NCI-H69 (cell line): ENCODE data around the gene DHRS7B.

ENCODE experiments used
- DNase-seq: peaks from one replicate; lab custom pipeline; 2025; lab: John Stamatoyannopoulos, UW

The DHRS7B gene

DNA sequence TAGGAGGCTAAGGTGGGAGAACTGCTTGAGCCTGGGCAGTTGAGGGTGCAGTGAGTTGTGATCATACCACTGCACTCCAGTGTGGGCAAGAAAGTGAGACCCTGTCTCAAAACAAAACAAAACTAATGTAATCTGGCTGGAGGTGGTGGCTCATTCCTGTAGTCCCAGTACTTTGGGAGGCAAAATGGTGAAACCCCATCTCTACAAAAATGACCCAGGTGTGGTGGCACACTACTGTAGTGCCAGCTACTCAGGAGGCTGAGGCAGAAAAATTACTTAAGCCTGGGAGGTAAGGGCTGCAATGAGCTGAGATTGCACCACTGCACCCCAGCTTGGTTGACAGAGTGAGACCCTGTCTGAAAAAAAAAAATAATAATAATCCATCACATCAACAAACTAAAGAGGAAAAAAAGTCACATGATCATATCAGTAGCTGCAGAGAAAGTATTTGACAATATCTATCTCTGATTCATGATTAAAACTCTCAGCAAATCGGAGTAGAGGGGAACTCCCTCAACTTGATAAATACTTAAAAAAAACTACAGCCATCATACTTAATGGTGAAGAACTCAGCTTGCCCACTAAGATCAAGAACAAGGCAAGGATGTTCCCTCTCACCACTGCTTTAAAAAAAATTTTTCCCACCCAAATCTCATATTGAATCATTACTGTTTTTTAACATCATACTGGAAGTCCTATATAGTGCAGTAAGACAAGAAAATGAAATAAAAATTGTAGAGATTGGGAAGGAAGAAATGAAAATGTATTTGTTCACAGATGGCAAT, 31.0 kb downstream of the DHRS7B start:
- no peak for DNase-seq

- DNase-seq: no peak
Measured at GRCh38 chr17:21160401-21160800, 33.6 kb downstream of the DHRS7B start.

DNA sequence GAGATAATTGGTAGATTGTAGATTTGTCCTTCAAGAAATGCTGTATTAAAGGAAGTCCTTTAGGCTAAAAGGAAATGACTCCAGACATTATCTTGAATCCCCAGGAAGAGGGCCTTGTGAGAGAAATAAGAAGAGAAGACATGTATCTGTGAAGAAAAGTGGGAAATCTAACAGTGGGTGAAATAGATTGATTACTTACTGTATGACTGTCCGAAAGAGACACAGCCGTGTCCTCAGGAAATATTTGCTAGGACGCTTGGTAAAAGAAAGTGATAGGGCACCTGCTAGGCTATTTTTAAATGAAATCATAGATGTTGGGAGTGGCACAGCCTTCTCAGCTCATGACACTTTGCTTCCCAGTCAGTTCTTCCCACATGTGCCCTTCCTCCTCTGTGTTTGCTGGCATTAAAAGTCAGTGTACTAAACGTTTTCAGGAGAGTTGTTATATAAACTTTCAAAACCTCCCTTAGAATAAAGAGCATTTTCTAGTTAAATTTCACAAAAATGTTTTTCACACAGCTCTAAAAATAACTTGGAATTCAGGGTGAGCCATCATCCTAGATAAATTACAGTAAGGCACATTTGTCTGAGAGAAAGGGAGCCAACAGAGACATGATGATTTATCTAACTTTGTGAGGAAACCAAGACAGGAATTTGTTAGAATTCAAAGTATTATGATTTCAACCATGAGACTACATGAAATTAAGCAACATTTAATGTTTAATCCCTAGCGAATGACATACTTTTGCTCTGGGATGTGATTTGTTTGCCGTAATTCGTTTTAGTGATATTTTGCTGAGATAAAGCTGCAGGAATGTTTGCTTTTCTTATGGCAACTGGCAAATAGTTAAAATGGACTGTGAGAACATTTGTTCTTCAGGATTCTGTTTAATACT, 35.0 kb downstream of the DHRS7B start:
- no peak for DNase-seq

GRCh38 chr17:21162394-21162775, 35.6 kb downstream of the DHRS7B start:
- no peak for DNase-seq

GRCh38 chr17:21163101-21163500, 36.3 kb downstream of the DHRS7B start:
- DNase-seq: no peak

DNA sequence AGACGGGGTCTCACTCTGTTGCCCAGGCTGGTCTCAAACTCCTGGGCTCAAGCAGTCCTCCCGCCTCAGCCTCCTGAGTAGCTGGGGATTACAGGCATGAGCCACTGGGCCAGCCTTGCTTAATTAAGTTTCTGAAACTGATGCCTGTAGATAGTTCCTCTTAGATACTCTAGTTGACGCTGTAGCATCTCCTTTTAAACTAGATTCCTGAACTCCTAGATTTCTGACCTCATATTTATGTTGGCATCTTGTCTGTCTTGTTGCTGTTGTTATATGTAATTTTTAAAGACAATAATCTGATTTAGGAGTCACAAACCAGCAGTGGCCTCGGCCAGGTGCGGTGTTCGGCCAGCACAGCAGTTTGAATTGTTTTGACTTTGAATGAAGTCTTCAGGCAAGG, 37.5 kb downstream of the DHRS7B start:
- no peak for DNase-seq

DNA sequence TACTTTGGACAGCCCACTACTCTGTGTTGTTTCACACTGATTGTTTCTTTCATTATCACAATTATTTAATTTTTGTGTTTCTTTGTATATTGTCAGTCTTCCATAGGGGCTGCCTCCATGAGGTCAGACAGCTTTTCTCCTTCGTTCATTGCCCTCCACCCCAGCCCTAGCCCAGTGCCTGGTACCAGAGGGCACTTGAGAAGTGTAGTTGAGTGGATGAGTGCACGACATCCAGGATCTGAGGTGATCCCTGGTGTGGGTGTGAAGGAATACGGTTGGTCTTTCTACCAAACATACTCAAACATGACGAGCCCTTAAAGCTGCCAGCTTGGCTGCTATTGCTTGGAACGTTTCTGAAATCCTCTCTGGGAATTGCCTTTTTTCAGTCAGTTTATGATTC, 37.9 kb downstream of the DHRS7B start:
- no peak for DNase-seq

DNA sequence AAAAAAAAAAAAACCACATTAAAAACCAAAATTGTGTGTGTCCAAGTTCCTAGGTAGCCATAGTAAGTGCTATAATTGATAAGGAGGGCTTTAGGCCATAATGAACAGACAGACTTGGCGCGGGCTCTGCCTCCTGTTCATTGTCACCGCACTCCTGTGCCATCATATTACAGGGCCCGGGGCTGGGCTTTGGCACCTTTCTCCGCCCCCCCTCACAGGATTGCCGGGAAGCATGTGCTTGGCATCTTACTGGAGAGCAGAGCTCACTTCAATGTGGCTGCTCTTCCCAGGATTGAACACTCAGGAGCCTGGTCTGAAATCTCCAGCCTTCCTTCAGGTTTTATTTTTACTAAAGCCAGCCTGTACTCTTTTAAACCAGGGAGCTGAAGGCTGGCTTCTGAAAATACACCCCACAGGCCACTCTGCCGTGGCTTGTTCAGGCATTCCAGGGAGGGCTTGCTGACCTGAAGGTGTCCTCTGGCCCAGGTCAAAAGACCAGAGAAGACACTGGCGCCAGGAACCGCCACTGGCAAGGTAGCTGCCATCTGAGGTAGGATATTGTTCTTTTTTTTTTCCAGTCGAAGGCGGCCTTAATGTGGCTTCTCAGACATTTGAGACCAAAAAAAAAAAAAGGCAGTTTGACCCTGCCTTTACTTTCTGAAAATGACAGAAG, 39.3 kb downstream of the DHRS7B start:
- no peak for DNase-seq

GRCh38 chr17:21166595-21167210, 39.9 kb downstream of the DHRS7B start:
- no peak for DNase-seq

DNA sequence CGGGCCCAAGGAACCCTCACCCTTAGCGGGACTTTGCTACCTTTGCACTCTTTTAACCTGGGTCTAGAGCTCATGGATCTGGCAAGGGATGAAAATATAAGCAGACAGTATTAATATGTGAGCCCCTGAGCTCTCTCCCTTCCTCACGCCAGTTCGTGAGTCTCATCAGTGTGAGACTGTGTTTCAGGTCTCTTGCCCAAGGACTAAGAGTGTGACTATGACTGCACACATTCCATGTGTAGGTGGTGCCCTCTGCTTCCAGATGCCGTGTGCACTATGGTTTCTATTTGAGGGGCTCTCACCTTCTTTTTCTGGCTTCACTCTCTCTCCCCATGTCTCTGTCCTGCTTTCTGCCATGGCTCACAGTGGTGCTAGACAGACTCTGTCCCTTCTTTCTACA, 40.5 kb downstream of the DHRS7B start:
- no peak for DNase-seq

DNA sequence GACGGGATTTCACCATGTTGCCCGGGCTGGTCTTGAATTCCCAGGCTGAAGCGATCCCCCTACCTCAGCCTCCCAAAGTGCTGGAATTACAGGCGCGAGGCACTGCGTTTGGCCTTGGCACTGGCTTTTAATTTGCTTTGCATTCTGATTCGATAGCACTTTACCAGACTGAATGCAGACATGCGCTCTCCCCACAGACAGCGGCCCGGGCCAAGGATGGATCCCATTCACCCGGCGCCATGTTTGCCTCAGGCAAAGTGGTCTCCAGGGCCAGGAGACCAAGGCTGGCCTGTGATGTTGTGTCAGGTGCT, 41.7 kb downstream of the DHRS7B start:
- no peak for DNase-seq

DNA sequence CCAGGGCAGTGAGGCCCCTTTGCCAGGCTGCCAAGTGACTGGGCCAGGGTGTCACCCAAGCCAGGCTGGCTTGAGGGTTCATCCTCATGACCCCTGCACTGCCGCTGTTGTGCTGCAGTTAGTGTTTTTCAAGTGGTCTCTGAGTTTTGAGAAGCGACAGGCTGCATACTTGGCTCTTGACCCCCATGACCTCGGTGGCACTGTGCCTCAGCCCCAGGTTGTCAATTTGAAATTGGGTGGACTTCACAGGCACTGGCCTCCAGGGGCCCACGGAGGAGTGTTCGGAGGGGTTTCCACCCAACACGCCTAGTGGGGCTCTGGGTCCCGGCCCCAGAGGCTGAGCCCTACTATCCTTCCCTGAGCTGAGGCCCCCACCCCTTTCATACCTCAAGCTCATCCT, 42.7 kb downstream of the DHRS7B start:
- DNase-seq: no peak

DNA sequence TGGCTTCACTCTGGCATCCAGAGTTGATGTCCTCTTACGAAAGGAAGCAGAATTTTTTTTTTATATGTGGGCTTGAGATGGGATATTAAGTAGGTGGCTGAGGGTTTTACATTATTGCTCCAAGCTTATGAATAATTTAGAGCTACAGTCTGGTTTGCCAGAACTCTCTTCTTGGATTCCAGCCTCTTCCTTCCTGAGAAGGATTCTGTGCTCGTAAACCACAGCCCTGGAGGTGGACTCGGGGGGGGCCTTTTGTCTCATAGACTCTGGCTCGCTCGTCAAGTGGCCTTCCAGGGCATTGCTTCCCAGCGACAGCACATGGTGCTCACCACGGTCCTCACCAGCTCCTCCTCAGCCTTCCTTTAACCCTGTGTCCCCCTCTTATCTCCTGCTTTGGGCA, 44.0 kb downstream of the DHRS7B start:
- DNase-seq: no peak

- no peak for DNase-seq
Measured at GRCh38 chr17:21171309-21171922, 44.7 kb downstream of the DHRS7B start.

DNA sequence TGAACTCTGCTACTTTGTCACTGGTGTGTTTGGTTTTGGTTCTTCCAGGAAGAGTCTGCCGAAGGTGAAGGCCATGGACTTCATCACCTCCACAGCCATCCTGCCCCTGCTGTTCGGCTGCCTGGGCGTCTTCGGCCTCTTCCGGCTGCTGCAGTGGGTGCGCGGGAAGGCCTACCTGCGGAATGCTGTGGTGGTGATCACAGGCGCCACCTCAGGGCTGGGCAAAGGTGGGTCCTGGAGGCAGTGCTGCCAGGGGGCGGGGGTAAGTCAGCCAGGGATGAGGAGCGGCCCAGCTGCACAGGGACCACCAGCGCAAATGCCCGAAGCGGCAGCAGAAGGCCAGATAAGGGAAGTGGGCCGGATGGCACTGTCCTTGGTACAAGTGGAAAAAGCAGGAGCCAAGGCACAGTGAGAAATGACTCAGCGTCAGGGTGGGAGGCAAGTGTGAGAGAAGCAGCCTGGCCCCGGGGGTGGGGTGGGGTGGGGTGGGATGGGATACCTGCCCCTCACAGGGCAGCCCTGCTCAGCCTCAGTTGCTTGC, 45.3 kb downstream of the DHRS7B start:
- DNase-seq: no peak

DNA sequence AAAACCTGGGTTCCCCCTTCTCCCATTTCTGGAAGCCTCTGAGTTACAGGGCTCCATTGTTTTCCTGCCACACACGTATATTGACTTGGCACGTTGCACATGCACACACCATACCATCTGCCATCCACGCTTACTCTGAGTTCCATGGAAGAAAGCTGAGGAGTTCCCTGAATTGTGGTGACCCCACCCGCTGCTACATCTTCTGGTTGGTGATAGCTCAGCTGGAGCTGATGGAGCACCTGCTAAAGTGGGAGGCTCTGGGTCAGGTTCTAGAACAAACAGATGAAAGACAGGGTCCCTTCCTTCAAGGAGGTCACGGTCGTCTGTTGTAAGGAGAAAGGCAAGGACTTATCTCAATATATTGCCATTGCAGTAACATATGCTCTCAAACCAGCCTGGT, 46.1 kb downstream of the DHRS7B start:
- no peak for DNase-seq

DNA sequence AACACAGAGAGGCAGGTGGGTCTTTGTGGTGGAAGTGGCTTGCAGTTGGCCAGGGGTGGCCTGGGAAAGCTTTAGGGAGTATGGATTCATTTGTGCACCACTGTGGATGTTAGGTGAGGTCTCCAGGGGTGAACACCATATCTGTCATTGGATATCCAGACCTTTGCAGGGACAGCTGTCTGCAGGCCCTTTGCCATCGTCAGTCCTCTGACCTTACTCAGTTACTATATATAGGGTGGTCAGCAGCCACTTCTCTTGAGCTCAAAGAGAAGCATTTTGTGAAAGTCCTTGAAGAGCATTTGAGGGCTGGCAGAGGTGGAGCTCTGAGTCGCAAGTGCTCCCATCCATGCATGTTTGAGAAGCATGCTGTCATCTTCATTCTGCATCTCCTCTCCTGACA, 46.8 kb downstream of the DHRS7B start:
- no peak for DNase-seq

DNA sequence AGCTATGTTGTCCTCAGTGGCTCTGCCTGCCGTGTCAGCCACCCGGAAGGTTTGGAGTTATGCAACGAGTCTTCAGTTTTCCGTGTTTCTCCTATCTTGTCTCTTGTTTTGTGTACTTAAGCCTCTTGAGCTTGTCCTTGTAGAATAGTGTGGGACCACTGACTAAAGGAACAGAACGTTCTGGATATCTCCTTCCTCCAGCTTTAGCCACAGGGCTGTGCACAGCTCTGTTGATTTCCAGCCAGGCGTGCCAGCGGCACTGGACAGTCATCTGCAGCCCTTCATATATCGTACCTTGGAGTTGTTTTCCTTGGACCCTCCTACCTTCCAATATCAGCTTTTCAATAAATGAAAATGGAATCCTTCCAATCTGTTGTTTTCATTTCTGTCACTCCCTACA, 47.4 kb downstream of the DHRS7B start:
- no peak for DNase-seq

DNA sequence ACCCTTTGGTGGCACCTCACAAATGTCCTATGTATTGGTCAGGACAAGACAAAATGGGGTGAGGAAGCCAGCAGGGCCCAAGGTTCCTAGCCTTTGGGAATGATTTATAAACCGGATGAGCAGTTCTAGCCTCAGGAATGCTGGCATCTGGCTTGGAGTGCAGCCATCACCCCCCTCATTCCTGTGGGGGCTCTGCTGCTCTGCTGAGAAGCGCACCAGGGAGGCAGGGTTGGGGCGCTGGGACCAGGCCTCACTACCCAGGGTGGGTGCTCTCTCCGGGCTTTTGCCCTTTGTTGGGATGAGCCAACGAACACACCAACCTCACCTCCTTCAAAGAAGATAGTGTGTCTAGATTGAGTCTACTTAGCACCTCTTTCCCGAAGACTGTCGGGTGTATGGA, 47.9 kb downstream of the DHRS7B start:
- DNase-seq: no peak

- no peak for DNase-seq
Measured at GRCh38 chr17:21176773-21177395, 50.1 kb downstream of the DHRS7B start.

- DNase-seq: no peak
Measured at GRCh38 chr17:21177401-21177800, 50.6 kb downstream of the DHRS7B start.
